A673 (cell line): ENCODE measurements around the gene SPDYC. TPM values are rescaled to one million over a fixed set of nuclear protein-coding genes. Genes with fewer than 3 reads are reported as not detected.

ENCODE experiments used
- BruUV-seq: library from RNA; stranded (reverse); fragments of 400-500 nt; replicated peaks from 2 replicates; lab custom pipeline; 2021; lab: Mats Ljungman, UMichigan
- CTCF ChIA-PET: fragments of 300-600 bp; sonication (Branson Sonifier 250); formaldehyde crosslinking; loops from one replicate; lab custom pipeline; 2022; ENCODE audit warnings: antibody characterized with exemption; lab: Charles Lee
- POLR2A ChIA-PET: fragments of 300-600 bp; sonication (Branson Sonifier 250); formaldehyde crosslinking; loops from one replicate; lab custom pipeline; 2022; ENCODE audit warnings: antibody characterized with exemption; ENCODE audit not compliant: low non-redundant PET; lab: Charles Lee
- DNase-seq: peaks from one replicate; pipeline ENCODE4 v3.0.0-alpha.2; 2015; ENCODE audit warnings: low spot score
- H3K27ac ChIP-seq: fragments of 200-600 bp; sonication (generic); 2 replicates; pipeline ENCODE4 v1.5.1; 2016; ENCODE audit warnings: mixed run types, low read depth, mild to moderate bottlenecking, mixed read lengths, antibody characterized with exemption, low read length; ENCODE audit not compliant: poor library complexity, severe bottlenecking
- H3K27me3 ChIP-seq: fragments of 200-600 bp; sonication (generic); replicated peaks from 2 replicates; pipeline ENCODE4 v1.6.1; 2017; ENCODE audit warnings: mixed run types, low read depth, mild to moderate bottlenecking, mixed read lengths, antibody characterized with exemption, low read length; ENCODE audit not compliant: insufficient read depth, poor library complexity
- H3K36me3 ChIP-seq: fragments of 200-600 bp; sonication (generic); 2 replicates; pipeline ENCODE4 v1.6.1; 2016; ENCODE audit warnings: mixed run types, mild to moderate bottlenecking, mixed read lengths, antibody characterized with exemption, low read length; ENCODE audit not compliant: insufficient read depth, poor library complexity, severe bottlenecking
- H3K4me1 ChIP-seq: fragments of 200-600 bp; sonication (generic); 2 replicates; pipeline ENCODE4 v1.6.1; 2017; ENCODE audit warnings: mixed run types, mild to moderate bottlenecking, mixed read lengths, antibody characterized with exemption, low read length; ENCODE audit not compliant: insufficient read depth, poor library complexity, severe bottlenecking
- H3K4me3 ChIP-seq: fragments of 200-600 bp; sonication (generic); 2 replicates; pipeline ENCODE4 v1.5.1; 2016; ENCODE audit warnings: low read depth, mixed run types, mild to moderate bottlenecking, mixed read lengths, low read length; ENCODE audit not compliant: poor library complexity, severe bottlenecking
- H3K9me3 ChIP-seq: fragments of 200-600 bp; sonication (generic); 2 replicates; pipeline ENCODE4 v1.6.1; 2016; ENCODE audit warnings: mixed run types, low read depth, mild to moderate bottlenecking, mixed read lengths, antibody characterized with exemption, low read length; ENCODE audit not compliant: poor library complexity, severe bottlenecking
- EZH2 ChIP-seq: fragments of 200-600 bp; sonication (generic); IDR thresholded peaks from 2 replicates; pipeline ENCODE4 v1.6.1; 2017; ENCODE audit warnings: borderline replicate concordance, low read depth, mild to moderate bottlenecking, mixed read lengths, antibody characterized with exemption, low read length; ENCODE audit not compliant: poor library complexity, severe bottlenecking
- intact Hi-C: fragments of 100-400 bp; cut with micrococcal nuclease; formaldehyde crosslinking; loops from one replicate; pipeline ENCODE4 v1.10.0; 2022; ENCODE audit not compliant: unreplicated experiment
- total RNA-seq: library from RNA; stranded (reverse); gene quantifications from 2 replicates; pipeline ENCODE4 v1.2.3, GENCODE V29; 2021
- TF ChIP-seq, protein P1 (sequence below): fragments of 300-800, 200-600 bp; sonication (generic); conservative IDR thresholded peaks from 2 replicates; pipeline ENCODE4 v1.5.1; 2017; ENCODE audit warnings: low read depth, mild to moderate bottlenecking, antibody characterized with exemption, low read length, moderate library complexity, mixed read lengths

The SPDYC gene
- total RNA-seq, 1 experiment from 2014 or later: not detected

DNA sequence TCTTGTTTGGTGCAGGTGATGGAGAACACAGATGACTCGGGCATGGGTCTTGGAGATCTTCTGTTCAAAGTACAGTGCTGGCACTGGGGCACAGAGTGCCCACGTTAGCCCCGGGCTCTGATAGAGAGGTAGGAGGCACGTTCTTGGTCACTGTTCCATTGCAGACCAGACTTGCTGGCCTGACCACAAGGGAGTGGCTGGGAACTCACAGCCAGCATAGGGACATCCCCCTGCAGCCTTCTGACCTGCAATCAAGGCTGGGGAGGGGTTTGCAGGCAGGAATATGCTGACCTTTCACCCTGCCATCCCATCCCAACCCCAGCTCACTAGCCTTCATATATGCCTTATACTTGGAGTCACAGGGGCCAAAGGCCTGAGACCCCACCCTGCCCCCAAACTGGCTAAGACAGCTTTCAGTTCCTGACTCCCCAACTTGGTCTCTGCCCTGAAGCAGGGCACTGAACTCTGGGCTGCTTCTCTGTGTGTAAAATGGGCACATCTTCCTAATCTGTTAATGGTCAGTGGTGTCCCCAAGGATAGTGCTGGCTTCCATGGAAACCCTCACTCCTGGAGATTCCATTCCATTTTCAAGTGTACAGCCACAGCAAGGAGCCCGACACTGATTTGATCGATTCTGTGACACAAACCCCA, 43.3 kb upstream of the SPDYC start:
- no peak overlapping the region for H3K27ac ChIP-seq
- ChIA-PET CTCF (no interaction called here), POLR2A (no interaction called here)
- no peak for TF ChIP-seq EZH2
- TF ChIP-seq, protein P1, sequence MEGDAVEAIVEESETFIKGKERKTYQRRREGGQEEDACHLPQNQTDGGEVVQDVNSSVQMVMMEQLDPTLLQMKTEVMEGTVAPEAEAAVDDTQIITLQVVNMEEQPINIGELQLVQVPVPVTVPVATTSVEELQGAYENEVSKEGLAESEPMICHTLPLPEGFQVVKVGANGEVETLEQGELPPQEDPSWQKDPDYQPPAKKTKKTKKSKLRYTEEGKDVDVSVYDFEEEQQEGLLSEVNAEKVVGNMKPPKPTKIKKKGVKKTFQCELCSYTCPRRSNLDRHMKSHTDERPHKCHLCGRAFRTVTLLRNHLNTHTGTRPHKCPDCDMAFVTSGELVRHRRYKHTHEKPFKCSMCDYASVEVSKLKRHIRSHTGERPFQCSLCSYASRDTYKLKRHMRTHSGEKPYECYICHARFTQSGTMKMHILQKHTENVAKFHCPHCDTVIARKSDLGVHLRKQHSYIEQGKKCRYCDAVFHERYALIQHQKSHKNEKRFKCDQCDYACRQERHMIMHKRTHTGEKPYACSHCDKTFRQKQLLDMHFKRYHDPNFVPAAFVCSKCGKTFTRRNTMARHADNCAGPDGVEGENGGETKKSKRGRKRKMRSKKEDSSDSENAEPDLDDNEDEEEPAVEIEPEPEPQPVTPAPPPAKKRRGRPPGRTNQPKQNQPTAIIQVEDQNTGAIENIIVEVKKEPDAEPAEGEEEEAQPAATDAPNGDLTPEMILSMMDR: no peak
- peaks cover 67% of the 10 kb centered on the region for H3K36me3 ChIP-seq
- H3K27me3 ChIP-seq: no peaks in the 10 kb centered on the region
- no TSS peak for BruUV-seq
- H3K4me1 ChIP-seq: no peaks in the 10 kb centered on the region
- no peaks in the 10 kb centered on the region for H3K9me3 ChIP-seq
- intact Hi-C loops: no loop called here
- no peak overlapping the region for H3K4me3 ChIP-seq
- no peak for DNase-seq

DNA sequence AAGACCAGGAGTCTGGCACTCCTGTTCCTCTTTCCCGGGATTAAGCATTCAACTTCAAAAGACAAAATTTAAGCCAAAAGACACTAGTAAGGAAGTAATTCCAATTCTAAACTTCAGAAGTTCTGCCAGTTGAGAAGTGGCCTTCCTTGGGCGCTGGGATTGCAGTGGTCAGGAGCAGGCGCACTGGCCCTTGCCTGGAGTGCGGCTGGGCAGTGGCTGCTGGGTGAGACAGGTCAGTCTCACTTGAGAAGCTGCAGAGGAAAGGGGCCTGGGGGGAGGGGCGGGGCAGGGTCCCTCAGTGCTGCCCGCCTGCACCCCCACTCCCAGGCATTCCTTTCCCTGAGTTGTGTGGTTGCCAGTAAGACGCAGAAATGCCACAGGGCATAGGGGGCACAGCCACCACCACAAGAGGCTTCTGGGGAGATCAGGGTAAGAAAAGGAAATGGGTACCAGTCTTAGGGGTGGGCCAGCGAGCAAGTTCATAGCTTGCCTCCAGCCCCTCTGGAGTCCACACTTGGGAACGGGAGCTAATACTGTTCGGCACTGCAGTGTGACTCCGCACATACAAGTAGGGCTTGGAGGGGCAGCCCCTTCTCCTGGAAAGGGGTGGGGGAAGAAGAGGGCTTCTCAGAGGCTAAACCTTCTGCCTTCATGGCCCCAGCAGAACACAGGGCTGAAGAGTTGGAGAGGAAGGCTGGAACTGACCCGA, 42.4 kb upstream of the SPDYC start:
- H3K27ac ChIP-seq: no peak overlapping the region
- H3K27me3 ChIP-seq: no peaks in the 10 kb centered on the region
- ChIA-PET POLR2A (no interaction called here), CTCF (no interaction called here)
- H3K36me3 ChIP-seq: peaks cover 76% of the 10 kb centered on the region
- H3K9me3 ChIP-seq: no peaks in the 10 kb centered on the region
- no peaks in the 10 kb centered on the region for H3K4me1 ChIP-seq
- intact Hi-C loops: no loop called here
- H3K4me3 ChIP-seq: no peak overlapping the region
- no TSS peak for BruUV-seq
- no peak for DNase-seq
- no peak for TF ChIP-seq EZH2
- TF ChIP-seq, protein P1: no peak

DNA sequence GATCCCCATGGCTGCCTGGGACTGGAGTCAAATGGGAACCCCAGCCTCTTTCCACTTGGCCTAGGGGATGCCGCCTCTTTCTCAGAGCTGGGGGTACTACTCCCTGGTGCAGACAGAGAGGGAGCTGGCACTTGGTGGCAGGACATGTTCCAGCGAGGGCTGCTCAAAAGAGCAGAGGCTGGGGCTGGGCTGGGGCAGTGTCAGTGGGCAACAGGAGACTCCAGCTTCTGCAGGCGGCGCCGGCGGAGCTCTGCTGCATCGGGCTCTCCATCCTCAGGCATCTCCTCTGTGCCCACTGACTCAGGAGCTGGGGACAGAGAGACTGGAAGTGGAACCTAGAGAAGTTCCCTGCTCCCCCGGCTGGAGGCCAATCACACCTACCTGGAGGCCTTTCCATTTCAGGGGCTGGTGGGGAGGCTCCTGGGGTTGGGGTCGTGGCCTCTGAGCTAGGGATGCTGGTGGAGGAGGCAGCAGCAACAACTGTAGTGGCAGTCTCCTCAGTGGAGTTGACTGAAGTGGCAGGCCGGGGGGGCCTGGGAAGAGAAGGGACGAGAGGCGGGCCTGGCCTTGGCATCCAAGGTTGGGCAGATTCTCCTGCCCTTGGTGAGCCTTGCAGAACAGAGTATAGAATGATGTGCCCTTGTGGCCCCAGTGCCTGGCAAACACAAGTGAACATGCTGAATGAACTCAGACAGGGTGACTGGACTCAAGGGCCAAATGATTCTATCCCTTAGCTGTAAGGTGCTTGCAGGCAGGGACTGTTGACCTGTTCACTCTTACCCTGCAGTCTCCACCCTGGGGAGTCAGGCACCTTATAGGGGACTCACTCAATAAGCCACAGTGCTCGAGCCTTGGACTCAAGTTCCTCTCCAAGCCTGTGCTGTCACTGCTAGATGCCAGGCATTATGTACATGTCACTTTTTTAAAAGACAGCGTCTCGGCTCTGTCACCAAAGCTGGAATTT, 41.6 kb upstream of the SPDYC start:
- intact Hi-C loops: no loop called here
- Histone ChIP-seq H3K36me3 (peaks cover 79% of the 10 kb centered on the region), H3K4me3 (no peak overlapping the region), H3K4me1 (peaks cover 8% of the 10 kb centered on the region), H3K27ac (no peak overlapping the region), H3K9me3 (no peaks in the 10 kb centered on the region), H3K27me3 (no peaks in the 10 kb centered on the region)
- CTCF ChIA-PET: no interaction called here
- no TSS peak for BruUV-seq
- POLR2A ChIA-PET: no interaction called here
- TF ChIP-seq, protein P1: no peak
- no peak for TF ChIP-seq EZH2
- DNase-seq: no peak
